Stomach (tissue), 9 donors: ENCODE measurements around the gene TPO. TPM values are rescaled to one million over a fixed set of nuclear protein-coding genes. Genes with fewer than 3 reads are reported as not detected.
"Not testable (repeated sequence)": the region's sequence is repeated elsewhere in the genome, so short reads cannot be mapped to it uniquely, and the experiment has no call there.

Source experiments
- DNase-seq, 2 donors: peaks; one replicate each; pipeline versions ENCODE4 v3.0.0 to v3.0.0-alpha.2; 2013 to 2019
- H3K27ac ChIP-seq, 5 donors: fragments of 200-600 bp in 4 of 5; sonication (generic) in 4 of 5; one replicate each; pipeline ENCODE4 v1.5.1; 2013 to 2019; ENCODE audit warnings: mild to moderate bottlenecking in 1 of 5, moderate library complexity in 1 of 5
- H3K27me3 ChIP-seq, 3 donors: fragments of 200-600 bp; sonication (generic); one replicate each; pipeline ENCODE4 v1.5.1; 2017 to 2019; ENCODE audit warnings: mixed run types in 1 of 3
- H3K36me3 ChIP-seq, 4 donors: fragments of 200-600 bp; sonication (generic); 1 replicate in 3 of 4; 2 replicates in 1 of 4; pipeline ENCODE4 v1.5.1; 2016 to 2019
- H3K4me1 ChIP-seq, 4 donors: fragments of 200-600 bp; sonication (generic); one replicate each; pipeline ENCODE4 v1.5.1; 2016 to 2019
- H3K4me3 ChIP-seq, 4 donors: fragments of 200-600 bp; sonication (generic) in 3 of 4; one replicate each; pipeline ENCODE4 v1.5.1; 2016 to 2019; ENCODE audit warnings: mild to moderate bottlenecking in 1 of 4
- H3K9me3 ChIP-seq, 4 donors: fragments of 200-600 bp; sonication (generic); one replicate each; pipeline ENCODE4 v1.5.1; 2016 to 2019
- EP300 ChIP-seq: sonication (generic); formaldehyde crosslinking; IDR thresholded peaks from one replicate; pipeline ENCODE4 v1.6.1; 2017; ENCODE audit warnings: antibody characterized with exemption
- POLR2A ChIP-seq, 4 donors: fragments of 450-650 bp; IDR thresholded peaks; one replicate each; pipeline ENCODE4 v1.6.1; 2016; ENCODE audit warnings: antibody characterized with exemption in 4 of 4, control low read depth in 2 of 4, mild to moderate bottlenecking in 1 of 4, moderate library complexity in 1 of 4
- POLR2AphosphoS5 ChIP-seq, 3 donors: sonication (generic); formaldehyde crosslinking; IDR thresholded peaks; one replicate each; pipeline ENCODE4 v1.6.1; 2016; ENCODE audit warnings: antibody characterized with exemption in 3 of 3
- WGBS, 5 donors: extraction: QIAGEN DNeasy Blood & Tissue Kit in 3 of 5; methylation state at CpG; one replicate each; pipeline versions ENCODE4 v1.1.5 to v1.1.7; 2013 to 2018; 5-methylcytosine and 5-hydroxymethylcytosine counted together
- intact Hi-C: fragments of 100-400 bp; cut with DNase I; formaldehyde crosslinking; loops from one replicate; pipeline ENCODE4 v1.15.1; 2023; ENCODE audit warnings: low total_unique reads
- polyA plus RNA-seq, 3 donors: library from polyadenylated mRNA; stranded (reverse); fragments of 200-250 nt; gene quantifications; one replicate each; pipeline ENCODE4 v1.2.3, GENCODE V29; 2013
- total RNA-seq, 5 donors: library from RNA; depleted of rRNA; stranded (reverse); fragments of >200 nt; gene quantifications; one replicate each; pipeline versions ENCODE4 v1.1.0 to v1.2.3, GENCODE V29; 2014 to 2016
- TF ChIP-seq, protein P1 (sequence below), 7 experiments: fragments of 450-650 bp in 4 of 7; fragments of 200-600 bp in 3 of 7; sonication (generic) in 3 of 7; IDR thresholded peaks; one replicate each; pipeline ENCODE4 v1.5.1; 2016 to 2019; ENCODE audit warnings: antibody characterized with exemption in 7 of 7, control low read depth in 2 of 7, mild to moderate bottlenecking in 1 of 7
- donor health status: healthy with polysubstance abuse.
- donor health status: Bipolar disorder and iron deficiency.
- donor health status: healthy.

The TPO gene
- total and polyA plus RNA-seq, 8 donors = 0.37 to 92.4 (median 4.3) TPM

DNA sequence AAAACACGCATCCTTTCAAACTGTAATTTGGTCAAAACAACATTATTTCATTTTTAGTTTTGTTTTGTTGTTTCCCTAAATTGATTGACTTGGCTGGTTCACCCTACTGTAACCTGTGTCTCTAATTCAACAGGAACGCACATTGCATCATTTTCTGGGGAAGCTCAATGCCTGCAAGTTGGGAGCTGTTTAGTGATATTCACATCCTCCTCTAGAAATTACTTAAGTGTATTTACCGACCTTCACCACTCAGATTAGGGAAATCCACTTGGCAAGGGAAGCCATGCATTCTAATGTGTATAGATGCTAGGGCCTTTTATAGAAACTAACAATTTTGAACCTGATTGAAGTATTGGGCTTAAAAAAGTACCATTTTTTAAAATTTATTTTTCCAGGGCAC, 7.3 kb upstream of the TPO start:
- 58 to 71% (median 67%) methylated on average over 3 of the region's 3 CpGs for WGBS, 5 donors
- Histone ChIP-seq H3K27ac (no peak overlapping the region), H3K9me3 (no peaks in the 10 kb centered on the region), H3K27me3 (no peaks in the 10 kb centered on the region), H3K4me3 (no peak overlapping the region), H3K36me3 (no peaks in the 10 kb centered on the region), H3K4me1 (no peaks in the 10 kb centered on the region)
- TF ChIP-seq, protein P1, sequence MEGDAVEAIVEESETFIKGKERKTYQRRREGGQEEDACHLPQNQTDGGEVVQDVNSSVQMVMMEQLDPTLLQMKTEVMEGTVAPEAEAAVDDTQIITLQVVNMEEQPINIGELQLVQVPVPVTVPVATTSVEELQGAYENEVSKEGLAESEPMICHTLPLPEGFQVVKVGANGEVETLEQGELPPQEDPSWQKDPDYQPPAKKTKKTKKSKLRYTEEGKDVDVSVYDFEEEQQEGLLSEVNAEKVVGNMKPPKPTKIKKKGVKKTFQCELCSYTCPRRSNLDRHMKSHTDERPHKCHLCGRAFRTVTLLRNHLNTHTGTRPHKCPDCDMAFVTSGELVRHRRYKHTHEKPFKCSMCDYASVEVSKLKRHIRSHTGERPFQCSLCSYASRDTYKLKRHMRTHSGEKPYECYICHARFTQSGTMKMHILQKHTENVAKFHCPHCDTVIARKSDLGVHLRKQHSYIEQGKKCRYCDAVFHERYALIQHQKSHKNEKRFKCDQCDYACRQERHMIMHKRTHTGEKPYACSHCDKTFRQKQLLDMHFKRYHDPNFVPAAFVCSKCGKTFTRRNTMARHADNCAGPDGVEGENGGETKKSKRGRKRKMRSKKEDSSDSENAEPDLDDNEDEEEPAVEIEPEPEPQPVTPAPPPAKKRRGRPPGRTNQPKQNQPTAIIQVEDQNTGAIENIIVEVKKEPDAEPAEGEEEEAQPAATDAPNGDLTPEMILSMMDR (IDR thresholded peaks at IDR 0.05) = no peak
- TF ChIP-seq EP300 (no peak), POLR2AphosphoS5 (IDR thresholded peaks at IDR 0.05) (no peak), POLR2A (IDR thresholded peaks at IDR 0.05) (no peak)
- intact Hi-C loops = no loop called here
- no peak for DNase-seq

GRCh38 chr2:1406434-1406833, 6.8 kb upstream of the TPO start:
- intact Hi-C loops = no loop called here
- Histone ChIP-seq H3K9me3 (no peaks in the 10 kb centered on the region), H3K27me3 (no peaks in the 10 kb centered on the region), H3K27ac (no peak overlapping the region), H3K4me3 (no peak overlapping the region), H3K36me3 (no peaks in the 10 kb centered on the region), H3K4me1 (no peaks in the 10 kb centered on the region)
- 59 to 83% (median 79%) methylated on average over 2 of the region's 2 CpGs for WGBS, 5 donors
- DNase-seq = no peak
- TF ChIP-seq, protein P1 (IDR thresholded peaks at IDR 0.05) = no peak
- no peak for TF ChIP-seq EP300

DNA sequence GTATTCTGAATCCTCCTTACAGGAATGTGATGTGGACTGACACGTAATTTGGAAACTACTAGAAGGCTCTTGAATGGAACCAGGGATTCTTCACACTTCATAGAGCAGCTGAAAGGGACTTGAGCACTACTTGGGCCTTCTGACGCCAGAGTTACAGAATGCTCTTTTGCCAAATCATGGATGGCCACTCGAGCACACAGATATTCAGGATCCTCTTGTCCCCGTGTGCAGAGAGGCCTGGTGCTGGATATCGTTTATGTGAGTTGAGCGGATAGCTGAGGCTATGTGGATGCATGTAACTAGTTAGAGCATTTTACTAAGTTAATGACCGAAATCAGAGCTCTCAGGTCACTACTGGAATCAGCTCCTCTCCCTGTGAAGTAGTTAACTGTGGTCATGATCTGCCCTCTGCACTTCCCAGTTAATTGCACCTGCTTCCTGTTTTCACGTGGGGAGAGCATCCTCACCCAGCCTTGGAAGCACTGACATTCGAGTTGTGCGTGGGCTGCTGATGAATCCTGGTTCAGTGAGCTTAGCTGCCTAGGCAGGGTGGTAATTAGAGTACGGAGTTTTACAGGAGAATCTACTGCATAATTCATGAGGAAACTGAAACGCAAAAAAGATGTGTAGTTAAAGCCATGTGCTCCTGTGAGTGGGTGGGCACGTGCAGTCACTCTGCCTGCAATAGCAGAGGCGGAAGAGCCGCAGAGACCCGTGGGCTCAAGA, 5.2 kb upstream of the TPO start:
- intact Hi-C loops = no loop called here
- Histone ChIP-seq H3K4me3 (no peak overlapping the region), H3K4me1 (no peaks in the 10 kb centered on the region), H3K36me3 (no peaks in the 10 kb centered on the region), H3K27ac (no peak overlapping the region), H3K27me3 (no peaks in the 10 kb centered on the region), H3K9me3 (no peaks in the 10 kb centered on the region)
- DNase-seq = no peak
- TF ChIP-seq, protein P1 (IDR thresholded peaks at IDR 0.05) = no peak
- 74 to 81% (median 77%) methylated on average over 16 of the region's 16 CpGs for WGBS, 5 donors

DNA sequence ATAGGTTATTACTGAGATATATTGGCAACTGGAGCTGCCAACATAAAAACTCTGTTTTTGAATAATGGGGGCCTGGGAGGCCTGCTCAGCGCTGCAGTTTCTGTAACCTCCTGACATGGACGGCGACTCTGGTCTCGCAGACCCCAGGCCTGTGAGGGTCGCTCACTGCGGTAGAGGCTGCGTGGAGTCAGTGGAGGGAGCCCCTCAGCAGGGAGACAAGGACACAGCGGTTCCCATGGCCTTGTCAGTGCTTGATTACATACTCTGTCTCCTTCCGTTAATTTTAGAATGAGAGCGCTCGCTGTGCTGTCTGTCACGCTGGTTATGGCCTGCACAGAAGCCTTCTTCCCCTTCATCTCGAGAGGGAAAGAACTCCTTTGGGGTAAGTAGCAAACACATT, 858 bp downstream of the TPO start:
- H3K27ac ChIP-seq = no peak overlapping the region
- no peaks in the 10 kb centered on the region for H3K9me3 ChIP-seq
- intact Hi-C loops = no loop called here
- TF ChIP-seq, protein P1 (IDR thresholded peaks at IDR 0.05) = no peak
- TF ChIP-seq POLR2AphosphoS5 (IDR thresholded peaks at IDR 0.05) (no peak), EP300 (no peak), POLR2A (IDR thresholded peaks at IDR 0.05) (no peak)
- H3K36me3 ChIP-seq = no peaks in the 10 kb centered on the region
- 84 to 89% (median 85%) methylated on average over 13 of the region's 13 CpGs for WGBS, 5 donors
- H3K27me3 ChIP-seq = no peaks in the 10 kb centered on the region
- DNase-seq = no peak
- H3K4me1 ChIP-seq = no peaks in the 10 kb centered on the region
- H3K4me3 ChIP-seq = no peak overlapping the region

DNA sequence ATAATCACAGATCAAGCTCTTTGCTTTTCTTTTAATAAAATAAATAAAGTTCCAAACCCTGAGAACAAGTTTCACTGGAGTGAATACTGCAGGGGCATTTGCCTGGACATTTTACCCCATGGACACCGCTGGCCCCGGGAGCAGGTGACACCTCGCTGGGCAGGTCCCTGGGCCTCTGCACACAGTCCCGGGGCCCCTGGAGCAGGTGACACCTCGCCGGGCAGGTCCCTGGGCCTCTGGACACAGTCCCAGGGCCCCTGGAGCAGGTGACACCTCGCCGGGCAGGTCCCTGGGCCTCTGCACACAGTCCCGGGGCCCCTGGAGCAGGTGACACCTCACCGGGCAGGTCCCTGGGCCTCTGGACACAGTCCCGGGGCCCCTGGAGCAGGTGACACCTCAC, 1.6 kb downstream of the TPO start:
- H3K27me3 ChIP-seq, H3K9me3 ChIP-seq, intact Hi-C loops, H3K36me3 ChIP-seq, H3K4me3 ChIP-seq, H3K4me1 ChIP-seq, H3K27ac ChIP-seq: not testable (repeated sequence)
- 34 to 55% (median 40%) methylated on average over 6 to 11 of the region's 11 CpGs for WGBS, 5 donors
- peak in 1 of 2 donors; percentile 35 for DNase-seq
